H1 (cell line): ENCODE data around the gene LRRC74B. TPM values are rescaled to one million over a fixed set of nuclear protein-coding genes. Genes with fewer than 3 reads are reported as not detected.

Experiments
- CTCF ChIA-PET: fragments of 300-600 bp; sonication (Branson Sonifier 250); formaldehyde crosslinking; loops from one replicate; lab custom pipeline; 2021; ENCODE audit not compliant: partially characterized antibody; lab: Charles Lee
- POLR2A ChIA-PET: fragments of 300-600 bp; sonication (Branson Sonifier 250); formaldehyde crosslinking; loops from one replicate; lab custom pipeline; 2021; ENCODE audit warnings: inconsistent platforms; ENCODE audit not compliant: partially characterized antibody; lab: Charles Lee
- DNase-seq, 2 experiments: peaks; one replicate each; pipeline versions ENCODE4 v3.0.0 to v3.0.0-alpha.2; 2010 to 2022; ENCODE audit warnings: low spot score in 2 of 2, low read depth in 1 of 2, mixed read lengths in 1 of 2
- FAIRE-seq: peaks from 2 replicates; lab custom pipeline; 2011; peaks lifted over from hg19 to GRCh38; lab: Jason Lieb, UNC
- H2AFZ ChIP-seq: 2 replicates; pipeline ENCODE4 v1.8.1; 2012; ENCODE audit warnings: low read length, inconsistent platforms
- H2AK5ac ChIP-seq: 2 replicates; pipeline ENCODE4 v1.6.1; 2013; ENCODE audit warnings: low read depth, low read length
- H2BK120ac ChIP-seq: replicated peaks from 2 replicates; pipeline ENCODE3; 2013; ENCODE audit warnings: low read depth, low read length, inconsistent platforms
- H2BK12ac ChIP-seq: 2 replicates; pipeline ENCODE4 v1.6.1; 2013; ENCODE audit warnings: low read depth, low read length
- H2BK15ac ChIP-seq: 2 replicates; pipeline ENCODE4 v1.6.1; 2013; ENCODE audit warnings: low read length
- H2BK20ac ChIP-seq: 2 replicates; pipeline ENCODE4 v1.6.1; 2013; ENCODE audit warnings: low read length
- H2BK5ac ChIP-seq: 2 replicates; pipeline ENCODE4 v1.6.1; 2013; ENCODE audit warnings: low read depth, low read length
- H3K14ac ChIP-seq: 2 replicates; pipeline ENCODE4 v1.6.1; 2013; ENCODE audit warnings: inconsistent platforms; ENCODE audit not compliant: insufficient read length
- H3K18ac ChIP-seq: 2 replicates; pipeline ENCODE4 v1.6.1; 2013; ENCODE audit warnings: low read length; ENCODE audit errors: extremely low read depth
- H3K23ac ChIP-seq: 2 replicates; pipeline ENCODE4 v1.6.1; 2013; ENCODE audit warnings: inconsistent platforms; ENCODE audit not compliant: insufficient read length
- H3K23me2 ChIP-seq: 2 replicates; pipeline ENCODE4 v1.6.1; 2013; ENCODE audit warnings: low read depth, low read length
- H3K27ac ChIP-seq: 2 replicates; pipeline ENCODE4 v1.6.1; 2011; ENCODE audit warnings: low read depth, low read length, inconsistent platforms
- H3K27me3 ChIP-seq, 4 experiments: replicated peaks in 1 of 4; 1 replicate in 1 of 4; 2 replicates in 3 of 4; pipeline versions ENCODE4 v1.6.1 to v1.8.1; 2011 to 2013; ENCODE audit warnings: low read length in 3 of 4, mild to moderate bottlenecking in 3 of 4, inconsistent platforms in 2 of 4, mixed read lengths in 2 of 4, moderate library complexity in 1 of 4; ENCODE audit not compliant: control insufficient read depth in 3 of 4, insufficient read depth in 3 of 4; ENCODE audit errors: extremely low read depth in 1 of 4
- H3K36me3 ChIP-seq, 4 experiments: 2 replicates each; pipeline versions ENCODE4 v1.6.1 to v1.8.1; 2011 to 2013; ENCODE audit warnings: mild to moderate bottlenecking in 4 of 4, low read length in 3 of 4, moderate library complexity in 2 of 4, control low read depth in 1 of 4, inconsistent platforms in 1 of 4; ENCODE audit not compliant: insufficient read depth in 4 of 4, control insufficient read depth in 2 of 4
- H3K4ac ChIP-seq: replicated peaks from 2 replicates; pipeline ENCODE3; 2013; ENCODE audit warnings: low read length, low read depth, mixed read lengths, inconsistent platforms; ENCODE audit not compliant: insufficient read length
- H3K4me1 ChIP-seq, 4 experiments: replicated peaks in 1 of 4; 1 replicate in 1 of 4; 2 replicates in 3 of 4; pipeline versions ENCODE4 v1.6.1 to v1.8.1; 2011 to 2013; ENCODE audit warnings: low read length in 3 of 4, inconsistent platforms in 2 of 4, mixed read lengths in 1 of 4; ENCODE audit not compliant: insufficient read depth in 4 of 4, control insufficient read depth in 3 of 4
- H3K4me2 ChIP-seq, 2 experiments: 2 replicates each; pipeline versions ENCODE4 v1.6.1 to v1.8.1; 2011 to 2013; ENCODE audit warnings: low read depth in 2 of 2, low read length in 2 of 2, control low read depth in 1 of 2, inconsistent platforms in 1 of 2, mild to moderate bottlenecking in 1 of 2; ENCODE audit not compliant: insufficient read depth in 1 of 2
- H3K4me3 ChIP-seq, 4 experiments: fragments of 200-600, 300-600 bp in 1 of 4; sonication (generic), shearing (Covaris generic), sonication (Bioruptor Twin) in 1 of 4; 2 replicates each; pipeline versions ENCODE4 v1.5.1 to v1.8.1; 2011 to 2016; ENCODE audit warnings: low read length in 4 of 4, low read depth in 3 of 4, control low read depth in 2 of 4, inconsistent platforms in 2 of 4, mild to moderate bottlenecking in 2 of 4, mixed read lengths in 1 of 4, moderate library complexity in 1 of 4; ENCODE audit not compliant: insufficient read depth in 2 of 4; ENCODE audit errors: extremely low read depth in 1 of 4
- H3K56ac ChIP-seq: replicated peaks from 2 replicates; pipeline ENCODE3; 2013; ENCODE audit warnings: low read depth, mild to moderate bottlenecking, mixed read lengths, low read length, inconsistent platforms; ENCODE audit not compliant: insufficient read length
- H3K79me1 ChIP-seq: 2 replicates; pipeline ENCODE4 v1.6.1; 2013; ENCODE audit warnings: low read depth, low read length, control low read depth
- H3K79me2 ChIP-seq, 2 experiments: 2 replicates each; pipeline versions ENCODE4 v1.6.1 to v1.8.1; 2012 to 2013; ENCODE audit warnings: low read length in 2 of 2, mild to moderate bottlenecking in 2 of 2, inconsistent platforms in 1 of 2; ENCODE audit not compliant: insufficient read depth in 2 of 2, control insufficient read depth in 1 of 2
- H3K9ac ChIP-seq, 4 experiments: replicated peaks in 1 of 4; 1 replicate in 1 of 4; 2 replicates in 3 of 4; pipeline versions ENCODE4 v1.6.1 to v1.8.1; 2011 to 2013; ENCODE audit warnings: low read depth in 3 of 4, low read length in 3 of 4, control low read depth in 2 of 4, mild to moderate bottlenecking in 2 of 4, moderate library complexity in 2 of 4, inconsistent platforms in 1 of 4; ENCODE audit errors: extremely low read depth in 1 of 4
- H3K9me3 ChIP-seq, 2 experiments: 2 replicates each; pipeline versions ENCODE4 v1.6.1 to v1.8.1; 2012 to 2013; ENCODE audit warnings: mild to moderate bottlenecking in 2 of 2, moderate library complexity in 2 of 2, control low read depth in 1 of 2, inconsistent platforms in 1 of 2, low read depth in 1 of 2, low read length in 1 of 2, mixed read lengths in 1 of 2; ENCODE audit not compliant: insufficient read depth in 2 of 2
- H4K20me1 ChIP-seq, 2 experiments: replicated peaks in 1 of 2; 2 replicates each; pipeline versions ENCODE3 to v1.8.1; 2011 to 2013; ENCODE audit warnings: inconsistent platforms in 2 of 2, low read length in 2 of 2, mild to moderate bottlenecking in 1 of 2; ENCODE audit not compliant: insufficient read depth in 2 of 2, control insufficient read depth in 1 of 2
- H4K5ac ChIP-seq: 2 replicates; pipeline ENCODE4 v1.6.1; 2013; ENCODE audit warnings: low read length, low read depth, mixed read lengths, inconsistent platforms; ENCODE audit not compliant: insufficient read length
- H4K8ac ChIP-seq: 2 replicates; pipeline ENCODE4 v1.8.0; 2013; ENCODE audit warnings: mild to moderate bottlenecking, moderate library complexity, low read length, inconsistent platforms; ENCODE audit not compliant: insufficient read depth; ENCODE audit errors: extremely low read depth
- H4K91ac ChIP-seq: replicated peaks from 2 replicates; pipeline ENCODE3; 2013; ENCODE audit warnings: low read length, mixed read lengths, inconsistent platforms; ENCODE audit not compliant: insufficient read length
- CREB1 ChIP-seq: IDR thresholded peaks from 2 replicates; pipeline ENCODE4 v1.6.1; 2012; ENCODE audit warnings: inconsistent platforms
- RFX5 ChIP-seq: IDR thresholded peaks from 2 replicates; pipeline ENCODE4 v1.6.1; 2011; ENCODE audit warnings: low read depth, low read length, improper control_type of control experiment, borderline replicate concordance
- TAF7 ChIP-seq: optimal IDR thresholded peaks from 2 replicates; pipeline ENCODE3; 2011; ENCODE audit warnings: low read depth, mild to moderate bottlenecking, inconsistent platforms, low read length, moderate library complexity, borderline replicate concordance
- WGBS, 2 experiments: shearing (Covaris generic) in 1 of 2; methylation state at CpG; one replicate each; pipeline versions ENCODE4 v1.1.6 to v1.1.7; 2013 to 2015; ENCODE audit warnings: low lambda C conversion rate in 2 of 2, mixed read lengths in 2 of 2, inconsistent platforms in 1 of 2, low coverage in 1 of 2, missing lambda C conversion rate in 1 of 2; ENCODE audit not compliant: insufficient replicate concordance in 2 of 2, insufficient coverage in 1 of 2, insufficient read length in 1 of 2; ENCODE audit errors: extremely low coverage in 1 of 2, missing lambda C conversion rate in 1 of 2; 5-methylcytosine and 5-hydroxymethylcytosine counted together
- polyA plus RNA-seq, 7 experiments: library from polyadenylated mRNA; depleted of rRNA in 3 of 7; stranded (reverse) in 5 of 7; unstranded in 2 of 7; fragments of >200 nt in 5 of 7; fragments of 200-250 nt in 2 of 7; gene quantifications; 1 replicate in 5 of 7; 2 replicates in 1 of 7; 4 replicates in 1 of 7; pipeline versions ENCODE4 v1.2.1 to v1.2.3, GENCODE V29; 2011 to 2013; ENCODE audit warnings: missing spikeins in 2 of 7, mixed read lengths in 2 of 7
- total RNA-seq: library from RNA; stranded (reverse); fragmentation: NEBNext Ultra II Directional; extraction: Animal tissue kit (Norgen Biotek cat#: 25700); gene quantifications from 2 replicates; pipeline ENCODE4 v1.2.1, GENCODE V29; 2021

The LRRC74B gene
- total and polyA plus RNA-seq, 2 of the 8 experiments (the other 6 are each of a cell fraction or from before 2014, with no cell fraction given) = not detected

GRCh38 chr22:21030621-21031544, 14.9 kb upstream of the LRRC74B start:
- no peak overlapping the region for H4K8ac ChIP-seq
- H2AK5ac ChIP-seq = no peak overlapping the region
- no peak overlapping the region for H3K4ac ChIP-seq
- no peak overlapping the region for H2BK5ac ChIP-seq
- no peak overlapping the region for H3K9ac ChIP-seq
- no peaks in the 10 kb centered on the region for H4K20me1 ChIP-seq
- no peak overlapping the region for H2BK12ac ChIP-seq
- no peak overlapping the region for H2BK20ac ChIP-seq
- no peak overlapping the region for H3K56ac ChIP-seq
- H3K27ac ChIP-seq = no peak overlapping the region
- no peak overlapping the region for H3K18ac ChIP-seq
- H3K23ac ChIP-seq = no peak overlapping the region
- peaks cover 0 to 5% (median 3%) of the 10 kb centered on the region in 4 experiments; a peak in 3 of 7 replicates for H3K4me1 ChIP-seq
- no peaks in the 10 kb centered on the region for H3K36me3 ChIP-seq
- no peaks in the 10 kb centered on the region for H3K79me1 ChIP-seq
- H3K14ac ChIP-seq = no peak overlapping the region
- no peaks in the 10 kb centered on the region for H3K9me3 ChIP-seq
- H3K79me2 ChIP-seq = no peaks in the 10 kb centered on the region
- H2BK15ac ChIP-seq = no peak overlapping the region; the same call in 1 of the 2 replicates
- H3K4me3 ChIP-seq = no peak overlapping the region
- ChIA-PET POLR2A (no interaction called here), CTCF (interaction anchor here (1.0 to 5.5 kb wide), 2 partner anchors 10 to 16 kb away, joined by 3 to 37 read pairs; partner anchors contain the start of gene P2RX6)
- no peak overlapping the region for H4K5ac ChIP-seq
- no peak overlapping the region for H2BK120ac ChIP-seq
- no peak overlapping the region; a peak in 1 of 4 replicates for H3K4me2 ChIP-seq
- DNase-seq = no peak
- H4K91ac ChIP-seq = no peak overlapping the region
- H2AFZ ChIP-seq = no peak overlapping the region
- 90% methylated on average over 36 of the region's 40 CpGs; no CpG with 5 or more reads in 1 of the 2 experiments for WGBS, 2 experiments
- peaks cover 6 to 31% (median 26%) of the 10 kb centered on the region in 4 experiments for H3K27me3 ChIP-seq
- FAIRE-seq = no peak
- H3K23me2 ChIP-seq = peaks cover 9% of the 10 kb centered on the region; the same call in 1 of the 2 replicates
- no peak for TF ChIP-seq RFX5
- TF ChIP-seq CREB1 = no peak
- no peak for TF ChIP-seq TAF7
